Fibroblast of skin of left quadriceps (primary cell): ENCODE measurements around the gene F8A3.
"Not testable (repeated sequence)": the region's sequence is repeated elsewhere in the genome, so short reads cannot be mapped to it uniquely, and the experiment has no call there.

Experiments
- DNase-seq, 2 experiments: peaks; one replicate each; pipeline ENCODE4 v3.0.0-alpha.2; 2013; ENCODE audit warnings: low read depth in 2 of 2

The F8A3 gene

DNA sequence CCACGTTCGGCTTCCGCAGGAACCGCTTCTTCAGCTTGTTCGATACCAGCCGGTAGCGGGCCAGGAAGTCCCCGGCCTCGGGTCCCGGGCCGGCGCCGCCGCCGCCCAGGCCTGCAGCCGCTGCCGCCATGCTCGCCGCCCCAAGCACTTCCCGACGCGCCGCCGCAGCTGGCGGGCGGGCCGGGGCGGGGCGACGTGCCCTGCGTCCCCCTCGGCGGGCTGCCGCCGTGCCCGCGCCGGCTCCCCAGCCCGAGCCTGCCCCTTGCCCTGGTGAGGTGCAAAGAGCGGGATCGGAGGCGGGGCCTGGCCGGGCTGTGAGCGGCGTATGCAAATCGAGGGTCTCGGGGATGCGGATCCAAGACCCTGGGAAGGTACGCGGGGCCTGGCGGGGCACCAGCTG is at the start of gene F8A3:
F8A3 (minus strand) TSS at position 150 of the 400 bp plus-strand sequence; CDS start at position 130, 20 bp downstream.
- not testable (repeated sequence) for DNase-seq

DNA sequence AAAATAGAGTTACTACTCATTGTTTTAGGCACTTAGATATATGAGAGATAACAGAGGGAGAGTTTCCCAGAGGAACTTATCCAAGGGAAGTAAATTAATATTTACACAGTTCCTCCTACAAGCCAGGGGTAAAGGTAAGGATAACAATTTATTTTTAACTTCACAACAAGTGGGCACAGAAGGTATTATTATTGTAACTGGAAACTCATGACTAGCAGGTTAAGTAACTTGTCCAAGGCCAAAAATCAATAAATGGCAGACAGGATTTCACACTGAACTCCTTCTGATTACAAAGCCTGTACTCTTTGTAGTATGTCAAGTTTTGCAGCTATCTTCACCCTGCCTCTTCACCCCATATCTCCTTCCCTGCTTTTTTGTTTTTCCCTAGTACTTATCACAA is 46.9 kb upstream of the F8A3 start:
- no peak for DNase-seq

DNA sequence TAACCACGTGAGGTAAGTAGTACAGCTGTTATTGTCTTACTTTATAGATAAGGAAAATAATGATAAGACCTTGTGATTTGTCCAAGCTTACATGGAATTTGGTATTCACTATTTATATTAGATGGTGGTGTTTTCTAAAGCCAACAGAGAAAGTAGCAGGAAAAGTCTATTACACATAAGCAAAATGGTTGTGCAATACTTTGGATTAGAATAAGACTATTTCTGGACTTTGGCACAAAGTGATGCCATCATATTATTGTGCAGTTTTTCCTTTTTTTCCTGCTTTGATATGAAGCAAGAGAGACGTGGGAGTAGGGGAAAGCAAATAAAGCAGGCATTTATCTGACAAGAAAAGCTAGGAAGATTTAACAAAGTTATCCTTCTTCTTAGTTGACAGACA is 36.7 kb upstream of the F8A3 start:
- not testable (repeated sequence) for DNase-seq

DNA sequence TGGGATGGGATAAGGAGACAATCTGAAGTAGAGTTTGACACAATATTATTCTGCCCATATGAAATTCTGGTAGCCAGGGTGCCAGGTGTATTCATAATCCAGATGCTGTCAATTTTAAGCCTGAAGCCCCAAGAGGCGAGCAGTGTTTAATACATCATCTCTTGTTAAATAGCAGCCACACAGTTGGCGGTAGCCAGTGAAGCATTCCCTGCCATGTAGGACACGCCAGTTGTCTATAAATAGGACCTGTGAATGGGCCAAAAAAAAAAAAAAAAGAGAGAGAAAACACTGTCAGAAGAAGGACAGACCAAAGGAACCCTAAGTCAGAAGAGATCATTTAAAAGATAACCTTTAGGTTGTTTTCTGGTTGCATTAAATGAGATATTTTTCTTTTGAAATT is 33.0 kb upstream of the F8A3 start:
- DNase-seq: not testable (repeated sequence)

DNA sequence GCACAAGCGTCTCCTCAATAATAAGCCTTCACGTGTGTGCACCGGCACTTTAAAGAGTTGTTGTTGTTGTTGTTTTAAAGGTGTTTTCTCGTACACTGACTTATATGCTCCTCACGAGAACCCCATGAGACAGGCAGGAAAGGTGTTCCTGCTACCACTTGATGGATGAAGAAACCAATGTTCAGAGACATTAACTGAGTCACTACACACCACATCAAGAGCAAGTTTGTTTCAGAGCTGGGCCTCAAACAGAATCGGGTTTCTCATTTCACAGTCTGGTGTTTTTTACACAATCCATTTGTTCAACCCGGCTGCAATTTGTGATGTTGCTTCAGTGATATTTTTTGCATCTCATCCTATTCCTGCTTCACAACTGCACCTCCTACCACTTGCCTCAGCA is 18.7 kb upstream of the F8A3 start:
- DNase-seq: not testable (repeated sequence)

DNA sequence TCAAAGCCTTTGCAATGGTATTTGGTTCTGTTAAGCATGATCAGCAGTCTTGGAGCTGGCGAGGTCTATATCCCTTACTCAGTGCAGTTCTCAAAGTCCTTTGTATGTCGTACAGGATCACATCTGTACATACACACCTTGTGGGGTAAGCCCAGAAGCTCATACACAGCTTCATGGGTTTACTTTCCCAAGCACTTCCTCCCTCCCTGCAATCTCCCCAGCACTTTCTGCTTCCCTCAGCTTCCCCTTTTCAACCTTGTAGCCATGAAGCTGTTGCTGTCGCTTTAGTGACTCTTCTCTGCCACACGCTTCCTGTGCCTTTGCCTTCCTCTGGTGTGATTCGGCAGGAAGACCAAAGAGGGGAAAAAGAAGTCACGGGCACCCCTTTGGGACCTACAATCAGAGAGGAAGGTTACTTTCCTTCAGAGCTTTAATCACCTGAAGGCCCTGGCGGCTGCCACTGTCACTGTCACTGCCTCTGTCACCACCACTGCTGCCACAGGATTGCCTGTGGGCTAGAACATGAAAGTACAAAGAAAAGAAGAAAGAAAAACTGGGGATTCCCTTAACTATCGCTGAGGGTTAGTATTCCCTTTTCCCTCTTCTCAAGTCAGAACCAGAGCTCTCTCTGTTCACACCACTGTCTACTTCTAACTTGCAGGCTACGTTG is 8.0 kb upstream of the F8A3 start:
- DNase-seq: not testable (repeated sequence)

DNA sequence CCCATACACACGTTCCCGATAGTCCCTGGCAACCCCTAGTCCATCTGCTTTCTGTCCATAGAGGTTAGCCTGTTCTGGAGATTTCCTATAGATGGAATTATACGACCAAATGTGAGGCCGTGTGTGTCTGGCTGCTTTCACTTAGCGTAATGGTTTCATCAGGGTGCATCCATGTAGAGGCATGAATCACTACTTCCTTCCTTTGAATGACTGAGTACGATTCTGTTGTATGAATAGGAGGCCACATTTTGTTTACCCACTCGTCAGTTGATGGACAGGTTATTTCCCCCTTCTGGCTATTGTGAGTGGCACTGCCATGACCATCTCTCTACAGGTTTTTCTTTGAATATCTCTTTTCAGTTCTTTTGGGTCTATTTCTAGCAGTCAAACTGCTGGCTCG is 2.1 kb upstream of the F8A3 start:
- not testable (repeated sequence) for DNase-seq

DNA sequence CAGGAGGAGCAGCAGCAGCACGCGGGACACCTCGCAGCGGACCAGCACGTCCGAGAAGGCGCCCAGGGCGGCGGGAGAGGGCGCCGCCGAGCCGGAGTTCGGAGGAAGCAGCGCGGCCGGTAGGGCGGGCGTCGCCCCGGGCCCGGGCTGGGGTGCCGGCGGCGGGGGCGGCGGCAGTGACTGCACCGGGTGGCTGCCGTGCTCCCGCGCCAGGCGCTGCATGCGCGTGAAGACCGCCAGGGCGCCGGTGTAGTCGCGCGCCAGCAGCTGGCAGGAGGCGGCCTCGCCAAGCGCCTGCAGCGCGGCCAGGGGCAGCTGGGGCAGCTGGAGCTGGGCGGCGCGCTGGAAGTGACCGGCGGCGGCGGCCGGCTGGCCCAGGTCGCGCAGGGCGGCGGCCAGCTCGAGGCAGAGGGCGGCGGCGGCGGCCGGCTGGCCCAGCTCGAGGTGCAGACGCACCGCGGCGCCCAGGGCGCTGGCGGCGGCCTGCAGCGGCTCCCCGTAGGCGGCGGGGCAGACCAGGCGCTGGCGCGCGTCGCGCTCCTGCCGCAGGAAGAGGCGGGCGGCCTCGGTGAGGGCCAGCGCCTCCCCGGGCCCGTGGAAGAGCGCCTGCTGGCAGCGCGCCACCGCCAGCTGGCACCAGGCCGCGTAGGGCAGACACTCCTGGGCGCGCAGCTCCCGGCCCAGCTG is 516 bp downstream of the F8A3 start:
- DNase-seq: not testable (repeated sequence)

DNA sequence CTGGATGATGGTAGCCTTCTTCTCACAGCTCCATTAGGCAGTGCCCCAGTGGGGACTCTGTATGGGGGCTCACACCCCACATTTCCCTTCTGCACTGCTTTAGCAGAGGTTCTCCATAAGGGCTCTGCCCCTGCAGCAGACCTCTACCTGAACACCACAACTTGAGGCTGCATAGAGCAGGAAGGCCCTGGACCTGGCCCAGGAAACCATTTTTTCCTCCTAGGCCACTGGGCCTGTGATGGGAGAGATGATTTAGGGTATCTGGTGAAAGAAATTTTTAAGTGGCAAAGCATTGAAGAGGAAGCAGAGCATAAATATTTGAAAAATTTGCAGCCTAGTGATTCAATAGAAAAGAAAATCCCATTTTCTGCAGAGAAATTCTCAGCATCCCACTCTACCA is 17.3 kb downstream of the F8A3 start:
- DNase-seq: no peak

DNA sequence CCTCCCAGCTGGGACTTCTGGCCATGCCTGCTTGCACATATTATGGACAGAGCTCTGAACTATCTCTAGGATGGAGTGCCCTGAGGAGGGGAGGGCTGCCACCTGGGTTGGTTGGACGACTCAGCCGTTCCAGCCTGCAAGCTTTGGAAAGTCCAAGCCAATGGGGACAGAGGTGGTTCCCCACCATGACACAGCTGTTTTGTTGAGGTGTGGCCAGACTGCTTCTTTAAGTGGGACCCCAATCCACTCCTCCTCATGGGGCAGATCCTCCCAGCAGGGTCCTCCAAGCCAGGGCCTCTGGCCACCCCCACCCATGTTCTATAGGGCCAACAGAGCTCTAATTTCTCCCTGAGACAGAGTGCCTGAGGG is 22.7 kb downstream of the F8A3 start:
- no peak for DNase-seq

DNA sequence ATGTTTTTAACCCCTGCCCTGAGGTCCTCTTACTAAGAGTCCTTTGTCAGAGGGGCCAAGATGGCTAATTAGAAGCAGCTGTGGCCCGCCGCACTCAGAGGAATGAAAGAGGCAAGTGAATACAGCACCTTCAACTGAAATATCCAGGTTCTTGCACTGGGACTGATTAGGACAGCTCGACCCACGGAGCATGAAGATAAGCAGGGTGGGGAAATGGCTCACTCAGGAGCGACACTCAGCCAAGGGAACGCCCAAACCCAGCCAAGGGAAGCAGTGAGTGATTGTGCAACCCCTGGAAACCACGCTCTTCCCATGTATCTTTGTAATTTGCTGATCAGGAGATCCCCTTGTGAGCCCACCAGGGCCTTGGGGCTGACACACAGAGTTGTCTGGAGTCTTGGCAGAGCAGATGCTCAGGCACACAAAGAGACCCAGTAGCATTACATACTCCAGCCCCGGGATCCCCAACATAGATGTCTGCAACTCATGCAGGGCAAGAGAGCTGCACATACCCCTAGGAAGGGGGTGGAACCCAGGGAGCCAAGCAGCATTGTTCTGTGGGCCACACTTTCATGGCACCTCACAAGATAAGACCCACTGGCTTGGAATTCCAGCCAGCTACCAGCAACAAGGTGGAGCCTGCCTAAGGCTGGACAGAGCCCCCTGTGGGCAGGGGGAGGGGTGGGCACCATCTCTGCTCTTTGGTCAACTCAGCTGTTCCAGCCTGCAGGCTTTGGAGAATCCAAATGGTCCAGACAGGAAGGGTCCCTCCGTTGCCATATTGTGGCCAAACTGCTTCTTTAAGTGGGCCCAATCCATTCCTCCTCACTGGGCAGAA is 23.3 kb downstream of the F8A3 start:
- no peak for DNase-seq

DNA sequence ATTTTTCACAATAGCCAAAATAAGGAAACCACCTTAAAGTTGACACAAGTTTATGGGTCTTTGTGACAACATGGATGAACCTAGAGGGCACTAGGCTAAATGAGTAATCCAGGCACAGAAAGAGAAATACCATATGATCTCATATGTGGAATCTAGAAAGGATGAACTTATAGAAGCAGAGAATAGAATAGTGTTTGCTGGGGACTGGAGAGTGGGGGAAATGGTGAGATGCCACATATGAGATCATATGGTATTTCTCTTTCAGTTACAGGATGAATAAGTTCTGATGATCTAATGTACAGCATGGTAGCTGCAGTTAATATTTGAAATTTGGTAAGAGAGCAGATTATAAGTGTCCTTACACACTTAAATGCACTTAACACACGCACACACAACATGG is 40.7 kb downstream of the F8A3 start:
- no peak for DNase-seq
